ENCODE results near the gene SINHCAF. TPM values are rescaled to one million over a fixed set of nuclear protein-coding genes. Genes with fewer than 3 reads are reported as not detected.

The SINHCAF gene
- total and polyA plus RNA-seq, 4 donors = 23.4 to 67.0 (median 33.8) TPM

- Histone ChIP-seq H3K9me3 (ENCODE audit: control insufficient read depth in 4 of 4, insufficient read depth in 3 of 4, low read length in 3 of 4) (no peaks in the 10 kb centered on the region), H3K27ac (ENCODE audit: low read depth in 1 of 2, low read length in 1 of 2) (no peak overlapping the region), H3K36me3 (ENCODE audit: control insufficient read depth in 4 of 4, insufficient read depth in 4 of 4, low read length in 4 of 4) (peaks cover 0 to 11% (median 8%) of the 10 kb centered on the region in 4 donors), H3K4me3 (no peak overlapping the region), H3K27me3 (ENCODE audit: control insufficient read depth in 3 of 3, insufficient read depth in 3 of 3, low read length in 2 of 3) (no peaks in the 10 kb centered on the region), H3K4me1 (ENCODE audit: control insufficient read depth in 5 of 5, insufficient read depth in 5 of 5, low read length in 5 of 5) (peaks cover 0 to 1% (median 0%) of the 10 kb centered on the region in 5 donors), H3K9ac (ENCODE audit: insufficient read depth in 1 of 2, low read length in 2 of 2) (no peak overlapping the region)
- ATAC-seq (ENCODE audit: insufficient read depth, low FRiP score) = no peak
- 94 to 96% methylated on average over 7 of the region's 7 CpGs for WGBS, 2 donors
- no peak for TF ChIP-seq CTCF (IDR thresholded peaks at IDR 0.05; ENCODE audit: control extremely low read depth, extremely low read depth)
- no peak for DNase-seq
Measured at GRCh38 chr12:31308116-31308515, 17.8 kb downstream of the SINHCAF start.

- 73 to 87% methylated on average over 1 of the region's 1 CpG for WGBS, 2 donors
- peaks cover 0 to 1% (median 0%) of the 10 kb centered on the region in 5 donors for H3K4me1 ChIP-seq (ENCODE audit: control insufficient read depth in 5 of 5, insufficient read depth in 5 of 5, low read length in 5 of 5)
- H3K4me3 ChIP-seq = no peak overlapping the region
- no peak overlapping the region for H3K9ac ChIP-seq (ENCODE audit: insufficient read depth in 1 of 2, low read length in 2 of 2)
- peaks cover 0 to 15% (median 10%) of the 10 kb centered on the region in 4 donors for H3K36me3 ChIP-seq (ENCODE audit: control insufficient read depth in 4 of 4, insufficient read depth in 4 of 4, low read length in 4 of 4)
- TF ChIP-seq CTCF (IDR thresholded peaks at IDR 0.05; ENCODE audit: control extremely low read depth, extremely low read depth) = no peak
- no peak for ATAC-seq (ENCODE audit: insufficient read depth, low FRiP score)
- H3K27ac ChIP-seq (ENCODE audit: low read depth in 1 of 2, low read length in 1 of 2) = no peak overlapping the region
- no peak for DNase-seq
- no peaks in the 10 kb centered on the region for H3K27me3 ChIP-seq (ENCODE audit: control insufficient read depth in 3 of 3, insufficient read depth in 3 of 3, low read length in 2 of 3)
- H3K9me3 ChIP-seq (ENCODE audit: control insufficient read depth in 4 of 4, insufficient read depth in 3 of 4, low read length in 3 of 4) = no peaks in the 10 kb centered on the region
Measured at GRCh38 chr12:31306866-31307265, 19.1 kb downstream of the SINHCAF start.

GRCh38 chr12:31303466-31303865, 22.5 kb downstream of the SINHCAF start:
- Histone ChIP-seq H3K4me3 (no peak overlapping the region), H3K4me1 (ENCODE audit: control insufficient read depth in 5 of 5, insufficient read depth in 5 of 5, low read length in 5 of 5) (peaks cover 0 to 1% (median 0%) of the 10 kb centered on the region in 5 donors), H3K27me3 (ENCODE audit: control insufficient read depth in 3 of 3, insufficient read depth in 3 of 3, low read length in 2 of 3) (no peaks in the 10 kb centered on the region), H3K9me3 (ENCODE audit: control insufficient read depth in 4 of 4, insufficient read depth in 3 of 4, low read length in 3 of 4) (no peaks in the 10 kb centered on the region), H3K27ac (ENCODE audit: low read depth in 1 of 2, low read length in 1 of 2) (no peak overlapping the region), H3K9ac (ENCODE audit: insufficient read depth in 1 of 2, low read length in 2 of 2) (no peak overlapping the region), H3K36me3 (ENCODE audit: control insufficient read depth in 4 of 4, insufficient read depth in 4 of 4, low read length in 4 of 4) (peaks cover 0 to 17% (median 10%) of the 10 kb centered on the region in 4 donors)
- no peak for DNase-seq
- WGBS, 2 donors = 94 to 97% methylated on average over 5 of the region's 5 CpGs
- ATAC-seq (ENCODE audit: insufficient read depth, low FRiP score) = no peak
- no peak for TF ChIP-seq CTCF (IDR thresholded peaks at IDR 0.05; ENCODE audit: control extremely low read depth, extremely low read depth)

GRCh38 chr12:31301311-31301710, 24.6 kb downstream of the SINHCAF start:
- Histone ChIP-seq H3K27ac (ENCODE audit: low read depth in 1 of 2, low read length in 1 of 2) (no peak overlapping the region), H3K4me3 (no peak overlapping the region), H3K36me3 (ENCODE audit: control insufficient read depth in 4 of 4, insufficient read depth in 4 of 4, low read length in 4 of 4) (peaks cover 0 to 17% (median 12%) of the 10 kb centered on the region in 4 donors), H3K27me3 (ENCODE audit: control insufficient read depth in 3 of 3, insufficient read depth in 3 of 3, low read length in 2 of 3) (no peaks in the 10 kb centered on the region), H3K9me3 (ENCODE audit: control insufficient read depth in 4 of 4, insufficient read depth in 3 of 4, low read length in 3 of 4) (no peaks in the 10 kb centered on the region), H3K9ac (ENCODE audit: insufficient read depth in 1 of 2, low read length in 2 of 2) (no peak overlapping the region), H3K4me1 (ENCODE audit: control insufficient read depth in 5 of 5, insufficient read depth in 5 of 5, low read length in 5 of 5) (no peaks in the 10 kb centered on the region)
- no peak for ATAC-seq (ENCODE audit: insufficient read depth, low FRiP score)
- TF ChIP-seq CTCF (IDR thresholded peaks at IDR 0.05; ENCODE audit: control extremely low read depth, extremely low read depth) = no peak
- 85 to 86% methylated on average over 2 of the region's 2 CpGs for WGBS, 2 donors
- no peak for DNase-seq
